Measurements from ENCODE around the gene HCN1.

GRCh38 chr5:45648744-45649143 lies 47.4 kb downstream of the HCN1 start:
- TF ChIP-seq POLR2AphosphoS5 (IDR thresholded peaks at IDR 0.05), result no peak
- no peak for TF ChIP-seq CTCF (IDR thresholded peaks at IDR 0.05)
- no peak for TF ChIP-seq EP300 (IDR thresholded peaks at IDR 0.05)
- no peak for TF ChIP-seq POLR2A (IDR thresholded peaks at IDR 0.05)

All from sigmoid colon (tissue), 4 donors.